ENCODE results near the gene ZNF74.
"Not testable (repeated sequence)": the region's sequence is repeated elsewhere in the genome, so short reads cannot be mapped to it uniquely, and the experiment has no call there.

Gene ZNF74

DNA sequence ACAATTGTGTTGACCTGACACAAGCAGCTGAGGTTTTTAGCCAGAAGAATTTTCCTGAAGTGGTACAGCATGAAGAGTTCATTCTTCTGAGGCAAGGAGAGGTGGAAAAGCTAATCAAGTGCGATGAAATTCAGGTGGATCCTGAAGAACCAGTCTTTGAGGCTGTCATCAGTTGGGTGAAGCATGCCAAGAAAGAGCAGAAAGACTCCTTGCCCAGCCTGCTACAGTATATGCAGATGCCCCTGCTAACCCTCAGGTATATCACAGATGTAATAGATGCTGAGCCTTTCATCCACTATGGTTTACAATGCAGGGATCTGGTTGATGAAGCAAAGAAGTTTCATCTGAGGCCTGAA is 56.6 kb downstream of the ZNF74 start:
- no peak for DNase-seq

DNA sequence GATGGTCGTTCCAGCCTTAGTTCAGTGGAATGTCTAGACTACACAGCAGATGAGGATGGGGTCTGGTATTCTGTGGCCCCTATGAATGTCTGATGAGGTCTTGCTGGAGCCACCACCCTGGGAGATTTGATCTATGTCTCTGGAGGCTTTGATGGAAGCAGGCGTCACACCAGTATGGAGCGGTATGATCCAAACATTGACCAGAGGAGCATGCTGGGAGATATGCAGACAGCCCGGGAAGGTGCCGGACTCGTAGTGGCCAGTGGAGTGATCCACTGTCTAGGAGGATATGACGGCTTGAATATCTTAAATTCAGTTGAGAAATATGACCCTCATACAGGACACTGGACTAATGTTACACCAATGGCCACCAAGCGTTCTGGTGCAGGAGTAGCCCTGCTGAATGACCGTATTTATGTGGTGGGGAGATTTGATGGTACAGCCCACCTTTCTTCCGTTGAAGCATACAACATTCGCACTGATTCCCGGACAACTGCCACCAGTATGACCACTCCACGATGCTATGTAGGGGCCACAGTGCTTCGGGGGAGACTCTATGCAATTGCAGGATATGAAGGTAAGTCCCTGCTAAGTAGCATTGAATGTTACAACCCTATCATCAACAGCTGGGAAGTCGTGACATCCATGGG is 57.3 kb downstream of the ZNF74 start:
- DNase-seq: not testable (repeated sequence)

DNA sequence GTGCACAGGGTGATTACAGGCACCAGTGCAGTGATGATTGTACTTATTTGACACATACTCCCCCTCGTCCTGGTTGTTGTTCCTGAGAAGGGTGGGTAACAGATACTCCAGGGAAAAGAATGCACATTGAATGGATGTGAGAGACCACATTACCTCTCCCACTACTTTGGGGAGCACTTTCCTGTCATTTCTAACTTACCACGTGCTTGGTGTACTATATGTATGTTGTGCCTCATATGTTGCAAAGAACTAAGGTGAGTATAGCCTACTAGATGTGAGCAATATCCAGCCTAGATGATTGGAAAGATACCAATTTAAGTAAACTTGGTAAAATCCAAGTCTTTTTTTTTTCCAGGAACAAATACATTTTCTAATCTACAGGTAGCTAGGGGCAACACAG is 58.0 kb downstream of the ZNF74 start:
- no peak for DNase-seq

DNA sequence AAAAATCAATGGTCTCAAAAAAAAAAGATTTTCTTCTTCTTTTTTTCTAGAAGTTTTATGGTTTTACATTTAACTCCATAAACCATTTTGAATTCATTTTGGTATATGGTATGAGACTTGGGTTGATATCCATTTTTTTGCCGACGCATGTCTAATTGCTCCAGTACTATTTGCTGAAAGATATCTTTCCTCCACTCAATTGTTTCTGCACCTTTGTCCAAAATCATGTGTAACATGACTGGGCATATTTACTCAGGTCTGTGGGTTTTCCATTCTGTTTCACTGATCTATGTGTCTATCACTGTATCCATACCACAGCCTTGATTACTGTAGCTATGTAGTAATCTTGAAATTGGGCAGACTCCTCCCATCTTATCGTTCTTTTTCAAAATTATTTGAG is 59.3 kb downstream of the ZNF74 start:
- no peak for DNase-seq

DNA sequence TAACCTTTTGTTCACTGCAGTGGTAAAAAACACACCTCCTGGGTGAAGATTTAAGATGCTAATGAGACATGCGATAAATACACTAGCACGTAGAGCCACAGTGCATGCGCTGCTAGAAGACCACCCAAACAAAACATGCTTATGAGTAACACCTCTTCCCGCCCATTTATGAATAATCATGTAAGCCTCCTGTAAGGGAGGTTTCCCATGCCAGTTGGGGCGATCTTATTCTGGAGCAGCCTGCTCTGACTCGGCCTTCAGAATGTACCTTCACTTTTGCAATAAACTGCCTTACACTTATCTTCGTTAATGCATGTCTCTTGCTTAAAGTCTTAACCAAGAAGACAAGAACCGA is 61.7 kb downstream of the ZNF74 start:
- no peak for DNase-seq

DNA sequence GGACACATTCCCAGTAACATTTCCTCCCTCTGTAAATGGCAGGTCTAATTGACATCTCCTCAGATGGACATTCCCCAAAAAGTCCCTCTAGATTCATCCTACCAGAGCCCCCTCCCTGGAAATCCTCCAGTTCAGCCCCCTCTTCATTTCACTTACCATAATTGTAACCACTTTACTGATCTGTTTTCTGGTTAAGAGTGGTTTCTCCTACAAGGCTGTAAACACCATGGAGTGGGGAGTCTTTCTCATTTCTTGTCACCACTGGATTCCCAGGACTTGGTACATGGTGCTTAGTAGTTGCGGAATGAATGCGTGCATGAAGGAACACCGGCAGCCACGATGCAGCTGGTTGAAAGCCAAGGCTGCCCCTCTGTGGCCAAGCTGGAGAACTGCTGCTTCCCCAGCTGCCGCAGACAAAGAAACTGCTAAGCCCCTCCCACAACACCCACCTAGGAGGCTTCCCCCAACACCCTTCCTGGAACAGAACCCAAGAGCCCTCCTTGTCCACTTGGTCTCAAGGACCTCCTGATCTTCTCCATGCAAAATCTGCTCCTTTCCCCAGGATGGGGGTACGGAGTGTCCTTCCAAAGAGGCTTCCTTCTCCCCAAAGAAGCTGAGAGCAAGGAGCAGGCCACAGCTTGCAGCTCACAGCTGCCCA is 62.2 kb downstream of the ZNF74 start:
- peak; percentile 78 for DNase-seq

DNA sequence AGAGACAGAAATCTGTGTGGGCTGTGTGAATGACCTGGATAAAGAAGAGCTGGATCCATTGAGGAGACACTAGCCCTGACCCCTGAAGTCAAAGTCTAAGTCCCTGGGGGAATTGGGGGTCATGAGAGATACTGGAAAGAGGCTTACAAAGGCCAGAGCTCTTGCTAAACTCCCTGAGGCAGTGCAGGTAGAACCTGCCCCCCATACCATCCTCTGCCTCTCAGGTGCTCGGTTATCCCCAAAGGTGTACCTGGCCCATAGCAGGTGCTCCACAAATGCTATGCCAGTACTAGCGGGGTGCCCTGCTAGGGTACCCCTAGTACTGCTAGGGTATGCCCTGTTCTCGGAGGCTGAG is 62.7 kb downstream of the ZNF74 start:
- no peak for DNase-seq

DNA sequence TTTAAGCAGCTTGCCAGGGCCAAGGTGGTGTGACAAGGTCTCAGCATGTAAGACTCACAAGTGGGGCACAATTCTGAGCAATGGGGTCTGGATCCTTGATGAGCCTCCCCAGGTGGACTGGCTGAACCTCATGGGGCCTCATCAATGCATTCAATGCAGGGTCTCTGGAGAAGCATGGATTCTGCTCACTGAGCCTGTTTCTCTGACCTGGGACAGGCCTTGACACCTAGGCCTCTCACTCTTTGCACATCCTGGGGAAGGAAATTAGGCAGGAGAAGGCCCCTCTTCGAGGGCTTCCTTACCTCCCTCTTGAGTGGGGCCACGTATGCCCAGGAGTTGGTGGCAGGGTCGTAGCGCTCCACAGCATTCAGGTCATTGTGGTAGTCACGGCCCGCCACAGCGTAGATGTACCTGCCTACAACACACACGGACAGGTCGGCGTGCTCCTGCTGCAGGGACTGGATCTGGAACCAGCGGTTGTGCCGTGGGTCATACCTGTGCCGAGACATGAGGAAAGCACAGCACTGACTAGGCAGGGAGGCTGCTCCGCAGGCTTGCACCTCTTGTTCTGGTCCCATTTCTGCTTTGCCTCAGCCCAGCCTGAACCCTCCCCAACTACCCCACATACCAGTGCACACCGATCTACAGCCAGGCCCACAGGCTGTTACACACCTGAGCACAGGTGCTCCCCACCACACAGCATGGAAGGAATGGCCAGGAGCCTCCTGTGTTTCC is 63.7 kb downstream of the ZNF74 start:
- DNase-seq: no peak
